Progenitor cell of endocrine pancreas (in vitro differentiated cells): ENCODE results near the gene SYT9. TPM values are rescaled to one million over a fixed set of nuclear protein-coding genes. Genes with fewer than 3 reads are reported as not detected.

Source experiments
- DNase-seq: peaks from one replicate; pipeline ENCODE4 v3.0.0; 2021; ENCODE audit warnings: low spot score; ENCODE audit not compliant: unreplicated experiment
- H3K27ac Mint-ChIP-seq: 2 replicates; pipeline ENCODE4 v1.8.0; 2021; ENCODE audit warnings: mild to moderate bottlenecking, moderate library complexity, mixed read lengths
- H3K27me3 Mint-ChIP-seq: 2 replicates; pipeline ENCODE4 v1.8.0; 2021; ENCODE audit warnings: mixed read lengths
- H3K36me3 Mint-ChIP-seq: 2 replicates; pipeline ENCODE4 v1.8.0; 2022; ENCODE audit warnings: mixed read lengths; ENCODE audit not compliant: insufficient read depth
- H3K4me1 Mint-ChIP-seq: 2 replicates; pipeline ENCODE4 v1.8.0; 2021; ENCODE audit warnings: low read depth, mixed read lengths
- H3K4me3 Mint-ChIP-seq: 2 replicates; pipeline ENCODE4 v1.8.0; 2021; ENCODE audit warnings: low read depth, mild to moderate bottlenecking, moderate library complexity, mixed read lengths
- H3K9me3 Mint-ChIP-seq: 2 replicates; pipeline ENCODE4 v1.8.0; 2021; ENCODE audit warnings: low read depth, mixed read lengths
- CTCF ChIP-seq: fragments of 200-600 bp; sonication (generic); IDR thresholded peaks from one replicate; pipeline ENCODE4 v1.5.0; 2021; ENCODE audit warnings: antibody characterized with exemption, mild to moderate bottlenecking; ENCODE audit not compliant: unreplicated experiment
- total RNA-seq: library from RNA; stranded (reverse); gene quantifications from 2 replicates; pipeline ENCODE4 v1.2.1, GENCODE V29; 2021

Gene SYT9
- total RNA-seq, 1 donor from 2014 or later: 0.57 TPM

- Mint-ChIP-seq H3K4me1 (no peaks in the 10 kb centered on the region), H3K27me3 (peaks cover 2% of the 10 kb centered on the region), H3K4me3 (no peak overlapping the region), H3K27ac (no peak overlapping the region), H3K9me3 (peaks cover 10% of the 10 kb centered on the region), H3K36me3 (no peaks in the 10 kb centered on the region)
- DNase-seq: no peak
- TF ChIP-seq CTCF: no peak
Observed at GRCh38 chr11:7376386-7376785, 124.7 kb downstream of the SYT9 start.

GRCh38 chr11:7381937-7382336 is 130.2 kb downstream of the SYT9 start:
- TF ChIP-seq CTCF: no peak
- Mint-ChIP-seq H3K9me3 (no peaks in the 10 kb centered on the region), H3K27me3 (peaks cover 2% of the 10 kb centered on the region), H3K4me1 (no peaks in the 10 kb centered on the region), H3K36me3 (no peaks in the 10 kb centered on the region), H3K27ac (no peak overlapping the region), H3K4me3 (no peak overlapping the region)
- no peak for DNase-seq

GRCh38 chr11:7383406-7383805 is 131.7 kb downstream of the SYT9 start:
- Mint-ChIP-seq H3K27me3 (no peaks in the 10 kb centered on the region), H3K4me1 (no peaks in the 10 kb centered on the region), H3K9me3 (no peaks in the 10 kb centered on the region), H3K36me3 (no peaks in the 10 kb centered on the region), H3K27ac (no peak overlapping the region), H3K4me3 (no peak overlapping the region)
- no peak for DNase-seq
- no peak for TF ChIP-seq CTCF

GRCh38 chr11:7384691-7385090 is 133.0 kb downstream of the SYT9 start:
- no peaks in the 10 kb centered on the region for H3K36me3 Mint-ChIP-seq
- no peak for TF ChIP-seq CTCF
- no peak for DNase-seq
- H3K27ac Mint-ChIP-seq: no peak overlapping the region
- no peak overlapping the region for H3K4me3 Mint-ChIP-seq
- no peaks in the 10 kb centered on the region for H3K27me3 Mint-ChIP-seq
- H3K4me1 Mint-ChIP-seq: no peaks in the 10 kb centered on the region
- no peaks in the 10 kb centered on the region for H3K9me3 Mint-ChIP-seq

- H3K9me3 Mint-ChIP-seq: no peaks in the 10 kb centered on the region
- no peak overlapping the region for H3K4me3 Mint-ChIP-seq
- no peaks in the 10 kb centered on the region for H3K27me3 Mint-ChIP-seq
- no peaks in the 10 kb centered on the region for H3K4me1 Mint-ChIP-seq
- no peak overlapping the region for H3K27ac Mint-ChIP-seq
- H3K36me3 Mint-ChIP-seq: no peaks in the 10 kb centered on the region
- no peak for TF ChIP-seq CTCF
- DNase-seq: no peak
Observed at GRCh38 chr11:7385532-7385931, 133.8 kb downstream of the SYT9 start.
